HG02981 (cell line): ENCODE measurements around the gene MPPED2.

ENCODE experiments used
- ATAC-seq: cut with Tn5 transposase; IDR thresholded peaks from one replicate; pipeline ENCODE4 v1.9.1; 2021; ENCODE audit warnings: mild to moderate bottlenecking, moderate library complexity; ENCODE audit not compliant: unreplicated experiment

MPPED2 gene

DNA sequence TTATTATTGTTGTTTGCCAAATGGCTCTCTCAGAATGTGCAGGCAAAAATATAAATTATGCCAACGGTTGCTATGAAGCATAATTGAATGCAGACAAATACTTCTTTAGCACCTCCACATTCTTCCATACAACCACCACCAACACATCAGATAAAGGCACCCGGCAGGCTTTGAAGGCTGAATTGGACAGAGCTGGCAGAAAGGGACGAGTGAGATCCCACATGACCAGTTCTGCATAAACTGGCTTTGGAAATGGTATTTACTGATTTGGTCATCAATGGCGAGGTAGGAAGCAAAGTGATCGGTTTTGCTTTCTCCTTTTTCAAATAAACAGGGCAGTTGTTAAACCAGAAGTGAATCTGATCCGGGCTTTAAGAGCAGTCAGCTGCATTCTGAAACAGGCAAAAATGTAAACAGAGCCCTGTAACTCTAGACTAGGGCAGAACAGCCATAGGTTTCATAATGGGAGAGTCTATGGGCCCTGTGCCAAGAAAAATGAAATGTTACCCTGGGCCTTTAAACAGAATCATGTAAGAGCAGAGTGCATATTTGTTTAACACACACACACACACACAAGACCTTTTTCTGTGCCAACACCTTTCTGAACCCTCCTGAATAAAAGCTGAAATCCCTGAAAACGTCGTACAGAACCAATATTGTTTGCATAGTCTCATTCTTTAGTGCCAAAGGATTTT is 97.7 kb downstream of the MPPED2 start:
- ATAC-seq, result no peak

DNA sequence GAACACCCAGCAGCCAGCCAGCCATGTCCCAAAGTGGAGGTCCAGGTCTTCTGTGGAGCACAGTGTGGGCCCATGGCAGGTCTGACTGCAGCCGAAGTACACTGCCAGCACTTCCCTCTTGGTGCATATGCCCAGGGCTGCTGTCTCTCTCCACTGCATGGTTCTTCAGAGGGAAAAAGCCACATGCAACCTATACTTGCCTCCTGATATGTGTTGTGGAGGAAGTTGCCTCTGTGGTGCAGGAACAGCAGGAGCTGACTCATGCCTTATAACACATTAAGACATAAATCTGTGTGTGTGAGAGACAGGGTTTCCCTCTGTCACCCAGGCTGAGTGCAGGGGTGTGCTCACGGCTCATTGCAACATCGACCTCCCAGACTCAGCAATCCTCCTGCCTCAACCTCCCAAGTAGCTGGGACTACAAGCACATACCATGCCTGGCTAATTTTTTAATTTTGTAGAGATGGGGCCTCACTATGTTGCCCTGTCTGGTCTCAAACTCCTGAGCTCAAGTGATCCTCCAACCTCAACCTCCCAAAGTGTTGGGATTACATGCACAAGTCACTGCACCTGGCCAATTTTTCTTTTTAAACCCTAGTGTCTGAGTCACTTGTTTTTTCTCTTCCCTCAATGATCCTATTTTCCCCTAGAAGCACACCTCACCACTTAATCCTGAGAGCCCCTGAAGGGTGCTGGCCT is 98.8 kb downstream of the MPPED2 start:
- ATAC-seq, result no peak

DNA sequence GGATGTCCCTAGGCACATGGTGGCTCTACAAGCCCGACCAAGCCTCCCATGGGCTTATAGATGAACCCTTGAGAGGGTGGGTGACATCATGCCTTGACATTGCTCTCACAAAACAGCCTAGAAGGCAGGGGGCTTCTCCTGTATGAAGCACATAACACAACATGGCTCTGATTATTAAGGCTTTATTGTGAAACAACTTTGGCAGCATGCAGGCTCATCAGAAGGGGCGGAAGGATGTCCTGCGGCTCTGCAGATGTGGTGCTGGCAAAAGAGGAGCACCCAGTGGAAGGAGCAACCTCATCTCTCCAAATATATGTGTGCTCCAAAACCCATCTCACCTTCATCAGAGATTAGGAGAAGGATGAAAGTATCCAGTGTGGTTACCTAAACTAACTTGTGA is 100.4 kb downstream of the MPPED2 start:
- ATAC-seq, result no peak

DNA sequence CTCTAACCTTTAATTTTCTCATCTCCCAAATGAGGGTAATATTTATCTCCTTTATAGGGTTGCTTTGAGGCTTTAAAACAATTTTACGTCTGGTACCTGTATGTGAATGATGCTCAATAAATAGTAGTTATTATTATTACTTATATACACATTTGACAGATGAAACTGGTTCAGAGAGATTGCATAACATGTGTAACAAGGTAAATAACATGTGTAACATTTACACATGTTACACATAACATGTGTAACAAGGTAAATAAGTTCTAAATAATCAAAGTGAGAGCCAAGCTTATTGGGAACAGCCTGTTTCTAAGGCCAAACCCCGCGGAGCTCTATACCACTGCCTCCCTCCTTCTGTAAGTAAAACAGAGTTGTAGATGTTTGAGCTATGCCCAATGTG is 100.9 kb downstream of the MPPED2 start:
- no peak for ATAC-seq

DNA sequence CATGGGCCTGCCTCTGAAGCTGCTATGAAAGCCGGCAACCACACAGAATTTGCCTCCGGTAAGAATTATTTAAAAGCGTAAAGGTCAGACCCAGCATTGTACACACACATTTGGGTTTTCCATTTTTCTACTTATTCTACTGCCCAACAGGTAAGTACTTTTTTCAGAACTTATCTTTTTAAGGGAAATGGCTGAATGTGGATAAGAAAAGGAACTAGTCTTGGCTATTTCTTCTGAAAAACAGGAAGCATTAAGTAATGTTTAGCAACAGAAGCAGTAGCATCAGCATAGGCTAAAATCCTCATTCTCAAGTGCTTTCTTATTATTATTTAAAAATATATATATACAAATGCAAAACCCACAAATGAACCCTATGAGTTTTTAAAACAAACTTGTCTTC is 103.1 kb downstream of the MPPED2 start:
- ATAC-seq, result no peak

DNA sequence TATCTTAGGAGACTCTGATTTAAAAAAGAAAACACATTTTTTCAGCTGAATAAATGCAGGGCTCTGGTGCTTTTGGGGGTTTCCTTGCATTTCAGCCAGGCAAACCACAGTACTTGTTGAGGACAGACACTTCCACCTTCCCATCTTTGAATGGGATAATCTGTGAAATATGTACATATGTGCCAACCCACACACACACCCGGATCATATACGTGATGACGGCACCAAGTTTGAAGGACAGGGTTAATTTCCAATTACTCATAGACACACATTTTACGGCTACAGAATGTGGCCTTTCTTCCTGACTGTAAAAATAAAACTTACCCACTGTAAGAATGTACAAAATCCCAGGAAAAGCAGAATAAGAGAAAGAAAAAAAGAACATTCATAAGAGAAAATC is 104.4 kb downstream of the MPPED2 start:
- ATAC-seq, result no peak

DNA sequence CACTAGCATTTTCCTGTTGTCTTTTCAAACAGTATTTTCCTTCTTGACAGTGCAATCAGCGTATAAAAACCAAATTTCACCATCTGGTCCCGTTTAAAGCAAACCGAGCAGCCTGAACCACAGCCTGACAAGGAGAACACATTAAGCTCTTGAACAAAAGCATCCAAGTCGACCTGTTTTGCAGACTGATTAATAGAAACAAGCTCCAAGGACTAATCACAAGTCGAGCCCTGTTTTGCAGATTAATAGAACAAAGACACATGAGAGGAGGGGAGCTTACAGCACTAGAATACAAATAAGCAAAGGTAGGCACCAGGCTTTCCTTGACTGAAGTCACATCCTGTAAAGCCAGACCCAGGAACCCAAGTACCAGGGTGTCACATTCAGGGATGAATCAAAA is 104.8 kb downstream of the MPPED2 start:
- ATAC-seq, result no peak

DNA sequence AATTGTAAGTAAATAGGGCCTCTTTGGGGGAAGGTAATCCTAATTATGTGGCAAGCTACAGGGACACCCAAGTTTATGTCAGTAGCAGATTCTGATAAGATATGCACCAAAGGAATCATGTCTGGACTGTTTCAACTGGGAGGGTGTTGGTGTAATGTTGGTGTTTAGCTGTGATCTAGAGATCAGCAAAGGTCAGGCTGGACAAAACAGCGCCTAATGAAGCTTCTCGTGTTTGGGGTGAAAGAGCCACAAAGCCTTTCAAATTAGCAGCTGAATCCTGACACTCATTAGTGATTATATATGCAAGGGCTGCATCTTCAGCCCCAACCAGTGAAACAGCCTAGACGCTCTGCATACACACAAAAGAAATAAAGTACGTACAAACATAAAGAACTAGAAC is 106.3 kb downstream of the MPPED2 start:
- ATAC-seq, result no peak

DNA sequence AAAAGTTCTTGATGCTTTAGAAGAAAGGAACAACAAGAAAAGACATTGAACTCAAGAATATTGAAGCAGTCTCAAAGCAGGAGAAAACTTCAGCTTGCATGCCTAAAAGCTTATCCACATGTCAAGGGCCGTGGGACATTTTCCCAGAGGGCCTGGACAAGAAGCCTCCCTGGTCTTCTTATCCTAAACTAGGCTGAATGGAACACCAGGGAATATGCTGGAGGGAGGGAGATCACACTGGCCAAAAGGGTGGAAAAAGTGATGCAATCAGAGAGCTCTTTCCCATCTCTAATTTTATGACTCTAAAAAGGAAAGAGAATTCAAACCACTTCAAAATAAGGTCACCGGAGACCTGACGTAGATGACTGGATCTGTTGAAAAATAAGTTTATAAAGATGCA is 107.2 kb downstream of the MPPED2 start:
- ATAC-seq, result no peak

DNA sequence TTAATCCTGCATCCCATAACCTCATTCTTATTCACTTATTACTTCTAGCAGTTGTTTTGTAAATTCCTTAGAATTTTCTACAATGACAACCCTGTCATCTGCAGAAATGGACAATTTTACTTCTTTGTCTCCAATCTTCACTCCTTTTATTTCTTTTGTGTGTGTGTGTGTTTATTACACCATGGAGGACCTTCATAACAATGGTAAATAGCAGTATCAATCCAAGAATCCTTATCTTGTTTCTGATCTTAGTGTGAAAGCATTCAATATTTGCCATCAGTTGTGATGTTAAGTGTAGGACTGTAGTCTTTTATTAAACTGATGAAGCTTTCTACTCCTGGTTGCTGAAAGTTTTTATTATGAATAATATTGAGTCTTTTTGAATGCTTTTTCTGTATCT is 109.1 kb downstream of the MPPED2 start:
- no peak for ATAC-seq

DNA sequence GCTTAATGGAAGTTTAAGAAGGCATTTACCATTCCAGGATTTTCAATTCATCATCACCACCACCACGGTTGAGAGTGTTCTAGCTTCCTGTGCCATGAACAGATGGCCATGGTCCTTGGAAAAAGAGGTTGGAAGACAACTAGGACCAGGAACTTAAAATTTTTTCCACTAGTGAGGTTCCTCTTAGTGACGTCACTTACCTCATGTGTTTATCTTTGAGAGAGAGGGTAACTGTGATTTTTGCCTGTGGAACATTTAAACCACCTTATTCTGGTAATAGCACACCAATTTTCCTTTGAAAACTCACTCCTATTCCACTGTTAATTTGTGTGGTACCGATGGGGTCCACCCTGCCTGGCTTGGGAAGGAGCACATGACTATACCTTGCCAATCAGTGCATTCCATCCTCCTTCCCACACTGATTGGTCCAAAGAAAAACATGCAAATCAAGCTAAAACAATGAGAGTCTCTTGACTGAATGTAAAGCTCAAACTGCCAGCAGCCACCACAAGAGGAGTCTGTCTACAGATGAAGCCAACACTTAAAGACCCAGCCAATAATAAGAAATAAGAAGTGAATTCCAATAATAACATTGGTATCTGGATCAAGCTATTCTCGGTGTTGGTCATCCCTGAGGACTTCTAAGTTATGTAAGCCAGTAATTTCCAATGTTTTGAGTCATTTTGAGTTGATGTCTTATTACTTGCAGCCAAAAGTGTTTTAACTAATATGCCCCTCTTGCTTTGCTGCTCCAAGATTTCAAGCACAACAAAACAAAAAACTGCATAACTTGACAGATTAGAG is 111.8 kb downstream of the MPPED2 start:
- no peak for ATAC-seq

DNA sequence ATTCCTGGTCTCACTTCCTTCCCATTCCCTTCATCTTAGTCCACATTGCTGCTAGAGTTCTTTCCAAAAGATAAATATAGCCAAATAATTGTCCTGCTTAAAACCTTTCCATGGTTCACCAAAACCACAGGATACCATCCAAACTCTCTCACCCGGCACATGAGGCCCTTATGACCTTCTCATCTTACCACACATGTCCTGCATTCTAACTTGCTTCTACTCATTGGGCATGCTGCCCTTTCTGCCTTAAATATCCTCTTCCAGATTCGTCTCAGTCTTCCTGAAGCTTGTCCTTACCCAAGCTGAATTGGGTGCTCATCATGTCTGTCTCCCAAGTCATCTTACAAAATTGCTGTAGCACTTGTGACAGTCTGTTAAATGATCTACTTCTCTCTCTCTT is 114.9 kb downstream of the MPPED2 start:
- ATAC-seq, result no peak

DNA sequence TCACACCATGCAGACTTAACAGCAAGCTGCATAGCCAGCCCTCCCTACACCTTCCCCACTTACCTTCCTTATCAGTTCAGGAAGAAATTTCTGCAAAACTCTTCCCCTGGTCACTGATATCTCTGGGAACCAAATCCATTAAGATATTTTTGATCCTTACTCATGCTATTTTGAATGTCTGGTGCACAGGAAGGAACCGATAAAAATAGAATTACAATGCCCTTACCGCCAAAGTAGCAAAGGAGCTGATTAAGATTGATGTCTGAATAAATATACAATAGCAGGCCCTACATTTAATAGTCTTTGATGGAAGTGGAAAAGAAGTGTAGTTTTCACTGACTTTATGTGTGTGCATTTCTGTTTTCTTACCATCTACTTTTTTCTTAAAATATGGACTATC is 117.3 kb downstream of the MPPED2 start:
- no peak for ATAC-seq

DNA sequence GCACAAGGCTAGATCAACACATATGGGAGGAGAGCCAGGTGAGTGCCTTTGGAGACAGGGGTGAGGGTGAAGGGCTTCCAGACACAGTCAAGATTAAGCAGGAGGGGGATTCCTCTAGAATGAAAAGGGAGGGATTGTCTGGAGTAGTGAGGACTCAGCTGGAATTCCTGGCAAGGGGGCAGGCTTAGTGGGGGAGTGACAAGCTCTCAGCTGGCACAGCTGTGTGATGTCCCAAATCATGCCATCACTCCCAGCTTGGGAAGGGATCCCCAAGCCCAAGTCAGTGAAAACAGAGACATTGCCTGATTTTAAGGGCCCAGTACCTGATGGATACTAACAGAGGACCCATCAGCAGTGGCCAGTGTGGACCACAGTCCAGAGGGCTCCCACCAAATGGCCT is 119.0 kb downstream of the MPPED2 start:
- no peak for ATAC-seq

DNA sequence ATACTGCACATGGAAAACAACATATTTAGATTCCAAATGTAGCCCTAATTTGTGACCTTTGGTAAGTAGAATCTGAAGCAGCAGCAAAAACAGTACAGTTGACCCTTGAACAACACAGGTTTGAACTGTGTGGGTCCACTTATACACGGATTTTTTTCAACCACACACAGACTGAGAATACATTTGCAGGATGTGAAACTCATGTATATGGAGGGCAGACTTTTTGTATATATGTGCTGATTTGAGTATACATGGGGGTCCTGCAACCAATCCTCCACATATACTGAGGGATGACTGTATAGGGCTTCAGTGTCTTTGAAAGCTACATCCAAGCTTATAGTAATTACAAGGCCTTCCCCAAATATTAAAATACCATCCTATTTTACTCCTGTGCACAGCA is 120.5 kb downstream of the MPPED2 start:
- ATAC-seq, result no peak

DNA sequence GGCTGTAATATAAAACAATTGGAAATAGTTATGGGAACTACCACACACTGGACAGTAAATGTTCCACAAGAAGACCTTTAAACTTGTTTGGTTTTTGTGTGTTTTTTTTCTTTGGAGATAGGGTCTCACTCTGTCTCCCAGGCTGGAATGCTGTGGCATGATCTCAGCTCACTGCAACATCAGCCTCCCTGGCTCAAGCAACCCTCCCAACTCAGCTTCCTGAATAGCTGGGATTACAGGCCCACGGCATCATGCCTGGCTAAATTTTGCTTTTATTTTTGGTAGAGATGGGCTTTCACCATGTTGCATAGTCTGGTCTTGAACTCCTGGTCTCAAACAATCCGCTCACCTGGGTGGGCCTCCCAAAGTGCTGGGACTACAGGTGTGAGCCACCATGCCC is 121.0 kb downstream of the MPPED2 start:
- ATAC-seq, result no peak

DNA sequence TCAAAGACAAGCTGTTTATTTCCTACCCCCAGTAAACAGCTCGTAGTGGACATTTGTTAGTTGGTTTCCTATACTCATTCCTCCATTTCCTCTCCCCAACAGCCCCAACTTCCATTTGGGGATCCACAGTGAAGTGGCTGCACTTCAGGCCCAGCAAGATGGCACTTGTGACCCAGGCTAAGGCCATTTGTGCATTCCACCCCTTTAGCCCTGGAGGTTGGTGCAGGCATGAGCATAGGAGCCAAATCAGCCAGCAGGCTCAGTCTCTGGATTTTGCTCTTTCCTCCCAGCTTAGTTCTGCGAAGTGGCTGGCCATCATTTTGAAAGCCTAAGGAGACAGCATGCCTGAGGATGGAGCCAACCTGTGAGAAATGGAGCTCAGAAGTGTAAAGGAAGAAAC is 122.9 kb downstream of the MPPED2 start:
- no peak for ATAC-seq

DNA sequence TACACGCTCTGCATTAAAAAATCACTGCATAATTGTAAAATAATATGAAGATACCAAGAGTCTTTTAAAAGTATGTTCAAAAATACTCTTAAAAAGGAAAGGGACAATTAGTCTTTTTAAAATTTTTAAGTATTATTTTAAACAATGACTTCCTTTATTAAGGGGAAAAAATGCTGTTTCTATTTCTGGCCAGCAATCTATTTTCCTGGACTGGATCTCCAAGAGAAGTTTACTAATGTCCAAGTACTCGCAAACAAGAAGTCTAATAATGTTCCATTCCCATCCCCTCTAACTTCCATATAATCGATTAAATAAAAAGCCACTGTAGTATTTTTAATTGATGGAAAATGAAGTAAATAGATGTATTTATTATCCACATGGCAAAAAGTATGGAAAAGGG is 123.7 kb downstream of the MPPED2 start:
- ATAC-seq, result no peak

DNA sequence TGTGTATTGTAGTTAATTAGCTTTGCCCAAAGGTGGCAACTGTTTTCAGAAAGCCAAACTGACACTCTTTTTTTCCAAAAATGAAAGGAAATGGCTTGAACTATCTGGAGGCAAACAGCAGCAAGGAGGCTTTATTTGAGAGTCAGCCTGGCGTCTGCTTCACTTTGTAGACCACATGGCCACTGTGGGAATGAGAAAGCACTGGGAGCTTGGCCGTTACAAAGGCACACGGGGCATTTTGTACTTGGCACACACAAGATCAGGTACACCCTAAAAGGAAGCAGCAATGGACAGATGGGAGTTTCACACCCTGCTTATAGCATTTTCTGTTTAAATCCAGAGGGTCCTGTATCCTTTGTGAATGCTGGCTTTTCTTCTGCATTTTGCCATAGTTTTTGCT is 126.3 kb downstream of the MPPED2 start:
- ATAC-seq, result no peak

DNA sequence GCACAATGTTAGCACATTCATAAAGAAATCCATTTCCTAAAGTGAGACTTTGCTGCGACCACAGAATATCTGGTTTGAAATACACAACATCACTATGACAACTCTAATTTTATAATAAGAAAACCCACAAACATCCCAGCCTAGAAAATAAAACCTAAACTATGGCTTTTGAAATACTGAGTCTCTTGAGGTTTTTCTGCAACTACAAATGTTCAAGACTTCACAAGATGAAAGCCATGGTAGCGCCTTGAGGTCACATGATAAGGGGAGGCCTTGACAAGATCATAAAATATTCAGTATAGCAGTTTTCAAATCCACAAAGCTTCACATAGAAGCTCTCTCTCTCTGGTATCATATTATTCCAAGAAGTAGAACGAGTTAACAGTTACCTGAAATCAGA is 126.8 kb downstream of the MPPED2 start:
- ATAC-seq, result no peak

DNA sequence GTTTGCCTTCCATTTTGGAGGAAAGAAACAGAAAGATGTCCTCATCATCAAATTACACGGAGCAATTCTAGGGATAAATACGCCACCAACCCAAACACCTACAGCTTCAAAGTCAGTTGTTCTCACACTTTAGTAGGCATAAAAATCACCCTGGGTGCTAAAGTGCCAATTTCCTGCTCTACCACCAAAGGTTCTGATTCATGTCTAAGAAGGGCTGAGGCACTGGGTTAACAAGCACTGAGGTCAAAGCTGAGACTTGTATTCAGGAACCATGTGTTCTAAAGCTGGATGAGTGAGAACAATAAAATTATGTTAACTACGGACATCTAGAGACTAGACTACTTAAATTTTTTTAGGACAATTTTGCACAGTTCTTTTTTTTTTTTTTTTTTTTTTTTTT is 127.6 kb downstream of the MPPED2 start:
- ATAC-seq, result no peak

DNA sequence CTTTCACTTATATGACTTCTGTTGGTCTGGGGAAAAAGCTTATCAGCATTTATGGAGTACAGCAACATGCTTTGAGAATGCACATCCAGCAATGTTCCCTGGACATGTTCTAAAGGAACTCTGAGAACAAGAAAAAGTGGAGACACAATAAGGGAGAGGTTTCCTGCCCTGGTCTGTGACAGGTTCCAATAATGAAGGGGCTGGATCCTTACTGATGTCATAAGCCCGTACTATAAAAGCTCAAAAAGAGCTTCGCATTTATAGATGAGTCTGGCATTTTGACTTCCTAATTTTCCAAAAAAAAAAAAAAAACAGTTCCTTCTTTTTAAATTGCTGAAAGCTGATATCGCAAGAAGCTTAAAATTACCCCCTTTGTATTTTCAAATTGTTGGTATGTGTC is 129.1 kb downstream of the MPPED2 start:
- ATAC-seq, result no peak
